Suprapubic skin (tissue), 4 donors: ENCODE results near the gene ELK4. TPM values are rescaled to one million over a fixed set of nuclear protein-coding genes. Genes with fewer than 3 reads are reported as not detected.

Experiments
- DNase-seq, 2 donors: peaks; one replicate each; pipeline ENCODE4 v3.0.0-alpha.2; 2019; ENCODE audit warnings: low spot score in 2 of 2
- H3K27ac ChIP-seq: fragments of 200-600 bp; sonication (generic); one replicate; pipeline ENCODE4 v1.5.1; 2019
- H3K27me3 ChIP-seq: fragments of 200-600 bp; sonication (generic); one replicate; pipeline ENCODE4 v1.5.1; 2019
- H3K36me3 ChIP-seq: fragments of 200-600 bp; sonication (generic); one replicate; pipeline ENCODE4 v1.5.1; 2019
- H3K4me1 ChIP-seq: fragments of 200-600 bp; sonication (generic); one replicate; pipeline ENCODE4 v1.5.1; 2019
- H3K4me3 ChIP-seq: fragments of 200-600 bp; sonication (generic); one replicate; pipeline ENCODE4 v1.5.1; 2019; ENCODE audit warnings: mild to moderate bottlenecking
- H3K9me3 ChIP-seq: fragments of 200-600 bp; sonication (generic); one replicate; pipeline ENCODE4 v1.5.1; 2019
- EP300 ChIP-seq: sonication (generic); formaldehyde crosslinking; IDR thresholded peaks from one replicate; pipeline ENCODE4 v1.6.1; 2017; ENCODE audit warnings: antibody characterized with exemption
- POLR2A ChIP-seq, 2 donors: fragments of 450-650 bp; IDR thresholded peaks; one replicate each; pipeline ENCODE4 v1.6.1; 2017; ENCODE audit warnings: antibody characterized with exemption in 2 of 2, mild to moderate bottlenecking in 2 of 2, moderate library complexity in 2 of 2
- POLR2AphosphoS5 ChIP-seq, 3 donors: sonication (generic); formaldehyde crosslinking; IDR thresholded peaks; one replicate each; pipeline ENCODE4 v1.6.1; 2017; ENCODE audit warnings: antibody characterized with exemption in 3 of 3
- WGBS: methylation state at CpG from one replicate; pipeline ENCODE4 v1.1.5; 2018; 5-methylcytosine and 5-hydroxymethylcytosine counted together
- total RNA-seq, 4 donors: library from RNA; depleted of rRNA; stranded (reverse); fragments of >200 nt; gene quantifications; one replicate each; pipeline ENCODE4 v1.1.0, GENCODE V29; 2016
- TF ChIP-seq, protein P1 (sequence below), 2 donors: fragments of 200-600 bp in 1 of 2; fragments of 450-650 bp in 1 of 2; sonication (generic) in 1 of 2; IDR thresholded peaks; one replicate each; pipeline ENCODE4 v1.5.1; 2016 to 2019; ENCODE audit warnings: antibody characterized with exemption in 2 of 2, mild to moderate bottlenecking in 1 of 2, moderate library complexity in 1 of 2

The ELK4 gene
- total RNA-seq, 4 donors from 2014 or later = 30.9 to 52.6 (median 43.8) TPM

DNA sequence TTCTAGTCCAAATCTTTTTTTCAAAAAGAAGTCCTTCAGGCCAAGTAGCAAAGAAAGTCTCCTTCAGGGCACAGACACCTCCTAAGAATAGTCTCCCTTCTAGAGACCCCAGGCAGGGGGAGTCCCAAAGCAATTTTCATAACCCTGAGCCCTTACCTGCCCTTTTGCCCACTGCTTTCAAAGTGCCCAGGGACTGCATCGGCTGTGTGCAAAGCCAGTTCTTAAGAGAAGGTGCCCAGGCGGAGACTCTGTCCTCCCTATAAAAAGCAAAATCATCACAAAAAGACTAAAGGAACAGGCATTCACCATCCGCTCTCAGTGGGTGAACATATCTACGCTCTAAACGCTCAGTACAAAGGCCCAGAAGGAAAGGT is 32.2 kb downstream of the ELK4 start:
- Histone ChIP-seq H3K36me3 (peaks cover 14% of the 10 kb centered on the region), H3K27me3 (no peaks in the 10 kb centered on the region), H3K27ac (peak overlapping the region; percentile 63), H3K4me1 (peaks cover 41% of the 10 kb centered on the region), H3K4me3 (no peak overlapping the region), H3K9me3 (no peaks in the 10 kb centered on the region)
- DNase-seq = no peak
- TF ChIP-seq POLR2A (IDR thresholded peaks at IDR 0.05) (no peak), EP300 (no peak)
- TF ChIP-seq, protein P1, sequence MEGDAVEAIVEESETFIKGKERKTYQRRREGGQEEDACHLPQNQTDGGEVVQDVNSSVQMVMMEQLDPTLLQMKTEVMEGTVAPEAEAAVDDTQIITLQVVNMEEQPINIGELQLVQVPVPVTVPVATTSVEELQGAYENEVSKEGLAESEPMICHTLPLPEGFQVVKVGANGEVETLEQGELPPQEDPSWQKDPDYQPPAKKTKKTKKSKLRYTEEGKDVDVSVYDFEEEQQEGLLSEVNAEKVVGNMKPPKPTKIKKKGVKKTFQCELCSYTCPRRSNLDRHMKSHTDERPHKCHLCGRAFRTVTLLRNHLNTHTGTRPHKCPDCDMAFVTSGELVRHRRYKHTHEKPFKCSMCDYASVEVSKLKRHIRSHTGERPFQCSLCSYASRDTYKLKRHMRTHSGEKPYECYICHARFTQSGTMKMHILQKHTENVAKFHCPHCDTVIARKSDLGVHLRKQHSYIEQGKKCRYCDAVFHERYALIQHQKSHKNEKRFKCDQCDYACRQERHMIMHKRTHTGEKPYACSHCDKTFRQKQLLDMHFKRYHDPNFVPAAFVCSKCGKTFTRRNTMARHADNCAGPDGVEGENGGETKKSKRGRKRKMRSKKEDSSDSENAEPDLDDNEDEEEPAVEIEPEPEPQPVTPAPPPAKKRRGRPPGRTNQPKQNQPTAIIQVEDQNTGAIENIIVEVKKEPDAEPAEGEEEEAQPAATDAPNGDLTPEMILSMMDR (IDR thresholded peaks at IDR 0.05) = no peak
- 78% methylated on average over 5 of the region's 5 CpGs for whole genome bisulfite sequencing

- Histone ChIP-seq H3K4me3 (no peak overlapping the region), H3K27me3 (no peaks in the 10 kb centered on the region), H3K36me3 (peaks cover 14% of the 10 kb centered on the region), H3K27ac (peak overlapping the region; percentile 63), H3K4me1 (peaks cover 37% of the 10 kb centered on the region), H3K9me3 (no peaks in the 10 kb centered on the region)
- peak in 1 of 2 donors; percentile 42 for DNase-seq
- TF ChIP-seq, protein P1 (IDR thresholded peaks at IDR 0.05) = no peak
- TF ChIP-seq POLR2A (IDR thresholded peaks at IDR 0.05) (no peak), EP300 (no peak), POLR2AphosphoS5 (IDR thresholded peaks at IDR 0.05) (no peak)
- WGBS = 44% methylated on average over 18 of the region's 18 CpGs
Measured at GRCh38 chr1:205598841-205599668, 32.8 kb downstream of the ELK4 start.

GRCh38 chr1:205597691-205598314 is 34.0 kb downstream of the ELK4 start:
- H3K9me3 ChIP-seq = no peaks in the 10 kb centered on the region
- no peak overlapping the region for H3K4me3 ChIP-seq
- TF ChIP-seq POLR2AphosphoS5 (IDR thresholded peaks at IDR 0.05) (no peak), EP300 (no peak), POLR2A (IDR thresholded peaks at IDR 0.05) (no peak)
- TF ChIP-seq, protein P1 (IDR thresholded peaks at IDR 0.05) = no peak
- H3K27ac ChIP-seq = no peak overlapping the region
- peaks cover 12% of the 10 kb centered on the region for H3K36me3 ChIP-seq
- WGBS = 62% methylated on average over 8 of the region's 8 CpGs
- peaks cover 37% of the 10 kb centered on the region for H3K4me1 ChIP-seq
- H3K27me3 ChIP-seq = no peaks in the 10 kb centered on the region
- peak in 1 of 2 donors; percentile 46 for DNase-seq

- WGBS = 99% methylated on average over 3 of the region's 3 CpGs
- peaks cover 4% of the 10 kb centered on the region for H3K36me3 ChIP-seq
- H3K4me3 ChIP-seq = no peak overlapping the region
- H3K27me3 ChIP-seq = no peaks in the 10 kb centered on the region
- no peak overlapping the region for H3K27ac ChIP-seq
- TF ChIP-seq, protein P1 (IDR thresholded peaks at IDR 0.05) = no peak
- TF ChIP-seq POLR2A (IDR thresholded peaks at IDR 0.05) (no peak), POLR2AphosphoS5 (IDR thresholded peaks at IDR 0.05) (no peak), EP300 (no peak)
- peak; percentile 20 to 24 for DNase-seq
- H3K9me3 ChIP-seq = no peaks in the 10 kb centered on the region
- peaks cover 45% of the 10 kb centered on the region for H3K4me1 ChIP-seq
Measured at GRCh38 chr1:205596876-205597275, 34.9 kb downstream of the ELK4 start.

- Histone ChIP-seq H3K9me3 (no peaks in the 10 kb centered on the region), H3K4me3 (no peak overlapping the region), H3K27me3 (no peaks in the 10 kb centered on the region), H3K27ac (no peak overlapping the region), H3K4me1 (peaks cover 49% of the 10 kb centered on the region), H3K36me3 (no peaks in the 10 kb centered on the region)
- 25% methylated on average over 1 of the region's 1 CpG for WGBS
- TF ChIP-seq, protein P1 (IDR thresholded peaks at IDR 0.05) = no peak
- TF ChIP-seq POLR2A (IDR thresholded peaks at IDR 0.05) (no peak), POLR2AphosphoS5 (IDR thresholded peaks at IDR 0.05) (no peak), EP300 (no peak)
- no peak for DNase-seq
Measured at GRCh38 chr1:205595861-205596260, 36.0 kb downstream of the ELK4 start.
